Effector memory CD4-positive, alpha-beta T cell (primary cell): Measurements from ENCODE around the gene BACH2.
"Not testable (repeated sequence)": the region's sequence is repeated elsewhere in the genome, so short reads cannot be mapped to it uniquely, and the experiment has no call there.

ENCODE experiments used
- DNase-seq, 3 donors: peaks; one replicate each; pipeline ENCODE4 v3.0.0-alpha.2; 2020
- H3K27ac ChIP-seq: 2 replicates; pipeline ENCODE4 v1.7.0; 2013; ENCODE audit warnings: mild to moderate bottlenecking, low read length, moderate library complexity; ENCODE audit not compliant: insufficient read depth, poor library complexity, severe bottlenecking
- H3K27me3 ChIP-seq: replicated peaks from 2 replicates; pipeline ENCODE4 v1.7.0; 2013; ENCODE audit warnings: mild to moderate bottlenecking, low read length; ENCODE audit not compliant: insufficient read depth, control insufficient read depth, poor library complexity, severe bottlenecking
- H3K36me3 ChIP-seq: 2 replicates; pipeline ENCODE4 v1.7.0; 2013; ENCODE audit warnings: mild to moderate bottlenecking, low read length, moderate library complexity; ENCODE audit not compliant: control insufficient read depth, insufficient read depth
- H3K4me1 ChIP-seq: 2 replicates; pipeline ENCODE4 v1.7.0; 2013; ENCODE audit warnings: low read length, mild to moderate bottlenecking; ENCODE audit not compliant: control insufficient read depth, insufficient read depth, poor library complexity, severe bottlenecking
- H3K4me3 ChIP-seq: 2 replicates; pipeline ENCODE4 v1.7.0; 2013; ENCODE audit warnings: low read length, low read depth, mild to moderate bottlenecking; ENCODE audit not compliant: insufficient read depth, poor library complexity, severe bottlenecking
- H3K9me3 ChIP-seq: 2 replicates; pipeline ENCODE4 v1.7.0; 2013; ENCODE audit warnings: mild to moderate bottlenecking, low read length, moderate library complexity; ENCODE audit not compliant: control insufficient read depth

Gene BACH2

DNA sequence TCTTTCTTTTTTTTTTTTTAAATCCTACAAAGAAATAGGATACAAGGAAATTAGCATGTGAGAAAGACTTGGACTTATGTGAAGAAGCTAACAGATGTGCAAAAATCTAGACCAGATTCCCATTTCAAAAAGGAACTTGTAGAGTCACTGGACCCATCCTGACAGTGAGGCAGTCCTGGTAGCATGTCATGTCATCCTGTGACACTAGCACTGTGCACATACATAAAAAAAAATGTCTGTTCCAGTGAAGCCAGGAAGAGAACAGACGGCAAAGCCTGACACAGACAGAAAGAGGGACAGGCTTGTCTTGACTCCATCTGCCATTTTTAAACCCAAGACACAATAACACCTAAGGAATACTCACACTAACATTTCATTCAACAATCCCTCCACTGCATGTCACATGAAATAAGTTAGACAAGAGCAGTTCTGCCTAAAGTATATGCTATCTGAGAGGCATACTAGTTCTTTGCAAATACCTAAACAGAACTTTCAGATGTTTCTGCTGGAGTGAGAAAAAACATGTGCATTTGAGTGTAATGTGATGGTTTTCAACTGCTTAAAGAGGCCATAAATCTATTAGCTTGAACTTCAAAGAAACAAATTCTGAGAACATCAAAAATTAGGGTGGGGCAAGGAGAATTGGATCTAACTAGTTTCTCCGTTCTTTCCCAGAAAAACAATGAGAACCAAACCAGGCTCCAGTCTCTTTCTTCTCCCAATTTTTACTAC is 159.6 kb downstream of the BACH2 start:
- Histone ChIP-seq H3K4me3 (no peak overlapping the region), H3K4me1 (no peaks in the 10 kb centered on the region), H3K27ac (no peak overlapping the region), H3K36me3 (no peaks in the 10 kb centered on the region), H3K27me3 (no peaks in the 10 kb centered on the region), H3K9me3 (no peaks in the 10 kb centered on the region)
- no peak for DNase-seq

- Histone ChIP-seq H3K27ac (no peak overlapping the region), H3K9me3 (no peaks in the 10 kb centered on the region), H3K27me3 (no peaks in the 10 kb centered on the region), H3K36me3 (no peaks in the 10 kb centered on the region), H3K4me3 (no peak overlapping the region), H3K4me1 (no peaks in the 10 kb centered on the region)
- no peak for DNase-seq
Observed at GRCh38 chr6:90136176-90136575, 160.5 kb downstream of the BACH2 start.

DNA sequence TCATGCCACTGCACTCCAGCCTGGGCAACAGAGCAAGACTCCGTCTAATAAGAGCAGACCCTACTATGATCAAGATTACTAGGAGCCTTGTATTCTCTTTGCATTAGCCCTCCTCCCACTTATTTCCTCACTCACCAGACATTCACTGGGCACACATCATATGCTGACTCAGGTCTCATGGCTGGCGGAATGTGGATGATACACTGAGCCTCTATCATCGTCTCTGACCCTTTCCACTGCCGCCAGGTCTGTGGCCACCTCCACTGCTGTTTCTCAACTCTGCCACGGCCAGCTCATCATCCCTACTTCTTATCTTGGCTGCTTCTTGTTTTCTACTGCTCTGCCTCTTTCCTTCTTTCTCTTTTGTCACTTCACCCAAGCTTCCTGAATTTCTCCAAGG is 161.0 kb downstream of the BACH2 start:
- no peak overlapping the region for H3K27ac ChIP-seq
- H3K36me3 ChIP-seq: no peaks in the 10 kb centered on the region
- H3K4me3 ChIP-seq: no peak overlapping the region
- no peaks in the 10 kb centered on the region for H3K9me3 ChIP-seq
- H3K27me3 ChIP-seq: no peaks in the 10 kb centered on the region
- no peak for DNase-seq
- no peaks in the 10 kb centered on the region for H3K4me1 ChIP-seq

- DNase-seq, H3K4me1 ChIP-seq, H3K27ac ChIP-seq, H3K36me3 ChIP-seq, H3K9me3 ChIP-seq, H3K27me3 ChIP-seq, H3K4me3 ChIP-seq: not testable (repeated sequence)
Observed at GRCh38 chr6:90133664-90134063, 163.0 kb downstream of the BACH2 start.

- Histone ChIP-seq H3K4me1 (no peaks in the 10 kb centered on the region), H3K27me3 (no peaks in the 10 kb centered on the region), H3K9me3 (no peaks in the 10 kb centered on the region), H3K36me3 (no peaks in the 10 kb centered on the region), H3K27ac (no peak overlapping the region), H3K4me3 (no peak overlapping the region)
- no peak for DNase-seq
Observed at GRCh38 chr6:90131614-90132423, 164.8 kb downstream of the BACH2 start.

- H3K36me3 ChIP-seq: no peaks in the 10 kb centered on the region
- no peaks in the 10 kb centered on the region for H3K27me3 ChIP-seq
- no peaks in the 10 kb centered on the region for H3K4me1 ChIP-seq
- no peak for DNase-seq
- no peaks in the 10 kb centered on the region for H3K9me3 ChIP-seq
- no peak overlapping the region for H3K27ac ChIP-seq
- H3K4me3 ChIP-seq: no peak overlapping the region
Observed at GRCh38 chr6:90131125-90131524, 165.5 kb downstream of the BACH2 start.

DNA sequence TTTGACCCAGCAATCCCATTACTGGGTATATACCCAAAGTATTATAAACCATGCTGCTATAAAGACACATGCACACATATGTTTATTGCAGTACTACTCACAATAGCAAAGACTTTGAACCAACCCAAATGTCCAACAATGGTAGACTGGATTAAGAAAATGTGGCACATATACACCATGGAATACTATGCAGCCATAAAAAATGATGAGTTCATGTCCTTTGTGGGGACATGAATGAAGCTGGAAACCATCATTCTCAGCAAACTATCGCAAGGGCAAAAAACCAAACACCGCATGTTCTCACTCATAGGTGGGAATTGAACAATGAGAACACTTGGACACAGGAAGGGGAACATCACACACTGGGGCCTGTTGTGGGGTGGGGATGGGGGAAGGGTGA is 168.0 kb downstream of the BACH2 start:
- not testable (repeated sequence) for H3K9me3 ChIP-seq, H3K4me3 ChIP-seq, H3K4me1 ChIP-seq, H3K36me3 ChIP-seq, H3K27ac ChIP-seq, DNase-seq, H3K27me3 ChIP-seq

GRCh38 chr6:90127595-90127994 is 169.0 kb downstream of the BACH2 start:
- Histone ChIP-seq H3K9me3 (no peaks in the 10 kb centered on the region), H3K4me1 (no peaks in the 10 kb centered on the region), H3K27ac (no peak overlapping the region), H3K36me3 (no peaks in the 10 kb centered on the region), H3K4me3 (no peak overlapping the region), H3K27me3 (no peaks in the 10 kb centered on the region)
- DNase-seq: no peak

DNA sequence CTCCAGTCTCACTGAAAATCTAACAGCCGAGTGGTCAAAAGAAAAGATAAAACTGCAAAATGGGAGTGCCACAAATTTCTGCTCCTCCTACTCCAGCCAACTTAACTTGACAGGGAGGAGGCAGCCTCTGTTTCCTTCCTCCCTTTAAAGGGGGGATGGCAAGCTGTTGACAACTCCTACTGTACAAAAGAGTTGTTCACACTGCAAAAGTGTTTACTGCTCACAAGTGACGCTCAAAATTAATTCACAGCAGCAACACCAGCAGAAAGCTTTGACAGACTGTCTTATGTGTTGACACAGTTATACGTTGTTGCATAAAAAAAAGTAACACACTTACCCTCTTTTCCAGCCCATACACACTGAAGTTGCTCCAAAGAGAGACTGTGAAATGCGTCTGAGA is 169.8 kb downstream of the BACH2 start:
- Histone ChIP-seq H3K36me3 (no peaks in the 10 kb centered on the region), H3K27me3 (no peaks in the 10 kb centered on the region), H3K27ac (no peak overlapping the region), H3K4me1 (no peaks in the 10 kb centered on the region), H3K9me3 (no peaks in the 10 kb centered on the region), H3K4me3 (no peak overlapping the region)
- no peak for DNase-seq

DNA sequence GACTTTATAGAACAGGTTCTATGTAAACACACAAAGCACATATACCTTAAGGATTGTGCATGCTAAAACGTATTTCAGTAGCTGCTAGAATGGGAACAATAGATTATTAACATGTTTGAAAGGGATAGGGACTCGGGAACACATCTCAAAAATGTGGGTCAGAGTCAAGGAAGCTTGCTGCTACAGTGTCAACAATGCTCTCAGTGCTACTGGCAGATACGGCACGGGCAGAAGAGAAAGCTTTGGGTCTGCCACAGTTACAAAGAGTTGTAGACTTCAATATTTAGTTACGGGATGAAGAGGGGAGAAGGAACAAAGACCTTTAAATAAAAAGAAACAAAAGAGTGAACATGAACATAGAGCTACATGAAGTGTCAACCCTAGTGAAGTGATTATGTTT is 170.5 kb downstream of the BACH2 start:
- no peak for DNase-seq
- Histone ChIP-seq H3K36me3 (no peaks in the 10 kb centered on the region), H3K9me3 (no peaks in the 10 kb centered on the region), H3K27me3 (no peaks in the 10 kb centered on the region), H3K27ac (no peak overlapping the region), H3K4me1 (no peaks in the 10 kb centered on the region), H3K4me3 (no peak overlapping the region)
